Measurements from ENCODE around the gene PITPNB.

PITPNB gene

GRCh38 chr22:27827604-27828587, 91.2 kb downstream of the PITPNB start:
- DNase-seq = no peak

- DNase-seq = peak; percentile 16
Observed at GRCh38 chr22:27825174-27825573, 93.9 kb downstream of the PITPNB start.

GRCh38 chr22:27823221-27823620, 95.8 kb downstream of the PITPNB start:
- DNase-seq = no peak

GRCh38 chr22:27820896-27821866, 97.9 kb downstream of the PITPNB start:
- no peak for DNase-seq

- DNase-seq = no peak
Observed at GRCh38 chr22:27816552-27816951, 102.5 kb downstream of the PITPNB start.

GRCh38 chr22:27815826-27816530, 103.1 kb downstream of the PITPNB start:
- DNase-seq = no peak

- DNase-seq = no peak
Observed at GRCh38 chr22:27814993-27815392, 104.1 kb downstream of the PITPNB start.

- DNase-seq = no peak
Observed at GRCh38 chr22:27811778-27812177, 107.3 kb downstream of the PITPNB start.

GRCh38 chr22:27810609-27811151, 108.4 kb downstream of the PITPNB start:
- DNase-seq = no peak

- no peak for DNase-seq
Observed at GRCh38 chr22:27809700-27810608, 109.1 kb downstream of the PITPNB start.

- no peak for DNase-seq
Observed at GRCh38 chr22:27809226-27809603, 109.8 kb downstream of the PITPNB start.

- no peak for DNase-seq
Observed at GRCh38 chr22:27808451-27809225, 110.4 kb downstream of the PITPNB start.

- no peak for DNase-seq
Observed at GRCh38 chr22:27805841-27806240, 113.2 kb downstream of the PITPNB start.

- DNase-seq = peak; percentile 66
Observed at GRCh38 chr22:27804470-27805297, 114.4 kb downstream of the PITPNB start.

GRCh38 chr22:27803841-27804415, 115.1 kb downstream of the PITPNB start:
- no peak for DNase-seq

GRCh38 chr22:27802346-27803073, 116.5 kb downstream of the PITPNB start:
- DNase-seq = no peak

Measured in CD4-positive, alpha-beta T cell treated with Interleukin-17A for 4 hours (primary cell).